HepG2 (cell line): ENCODE data around the gene TCF23. TPM values are rescaled to one million over a fixed set of nuclear protein-coding genes. Genes with fewer than 3 reads are reported as not detected.
A peak's percentile ranks its signal among the peaks of the same experiment; 100 is the strongest.

Experiments
- ASH2L ChIP-seq: fragments of 300-600, 200-600 bp; sonication (generic); IDR thresholded peaks from 2 replicates; pipeline ENCODE4 v1.7.0; 2017; ENCODE audit warnings: low read depth, mild to moderate bottlenecking, moderate library complexity, mixed read lengths, low read length; ENCODE audit not compliant: insufficient read length
- CC2D1A ChIP-seq: sonication (generic); formaldehyde crosslinking; IDR thresholded peaks from 2 replicates; pipeline ENCODE4 v1.8.1; 2023; ENCODE audit warnings: mild to moderate bottlenecking, missing genetic modification reagents
- HOXA3 ChIP-seq: sonication (generic); formaldehyde crosslinking; IDR thresholded peaks from 2 replicates; pipeline ENCODE4 v1.5.0; 2020; ENCODE audit warnings: missing genetic modification reagents
- NFE2L2 ChIP-seq: fragments of 150-350 bp; IDR thresholded peaks from 2 replicates; pipeline ENCODE4 v1.6.1; 2014; ENCODE audit warnings: low read length
- NONO ChIP-seq, 2 experiments: fragments of 450-650 bp in 1 of 2; sonication (generic) in 1 of 2; formaldehyde crosslinking in 1 of 2; IDR thresholded peaks in 1 of 2; conservative IDR thresholded peaks in 1 of 2; 2 replicates each; pipeline versions ENCODE4 v1.6.1 to v1.8.0; 2017 to 2022; ENCODE audit warnings: mild to moderate bottlenecking in 1 of 2, missing genetic modification reagents in 1 of 2, moderate library complexity in 1 of 2
- ZNF563 ChIP-seq: sonication (generic); formaldehyde crosslinking; IDR thresholded peaks from 2 replicates; pipeline ENCODE4 v1.8.0; 2022; ENCODE audit warnings: mild to moderate bottlenecking, moderate library complexity, missing genetic modification reagents
- ZNF607 ChIP-seq: sonication (generic); formaldehyde crosslinking; IDR thresholded peaks from 2 replicates; pipeline ENCODE4 v1.5.1; 2020; ENCODE audit warnings: missing genetic modification reagents, mild to moderate bottlenecking, borderline replicate concordance
- polyA plus RNA-seq, 8 experiments: library from polyadenylated mRNA; depleted of rRNA in 3 of 8; stranded (reverse) in 7 of 8; unstranded in 1 of 8; fragments of >200 nt; fragmentation: Illumina TruSeq in 4 of 8; extraction: Trizol in 4 of 8; gene quantifications; 2 replicates each; pipeline versions ENCODE4 v1.2.1 to v1.2.3, GENCODE V29; 2011 to 2016; ENCODE audit warnings: low read depth in 4 of 8, missing spikeins in 1 of 8, mixed read lengths in 1 of 8; ENCODE audit not compliant: insufficient read depth in 1 of 8
- total RNA-seq, 5 experiments: library from RNA; depleted of rRNA; stranded (reverse); fragments of >200 nt; fragmentation: Illumina TruSeq; extraction: Trizol; gene quantifications; 2 replicates each; pipeline ENCODE4 v1.2.3, GENCODE V29; 2016; ENCODE audit warnings: low read depth in 1 of 5
- TF ChIP-seq, protein P1 (sequence below): fragments of 450-650 bp; IDR thresholded peaks from 2 replicates; pipeline ENCODE4 v1.6.1; 2017
- TF ChIP-seq, protein P2 (sequence below): sonication (generic); formaldehyde crosslinking; IDR thresholded peaks from 2 replicates; pipeline ENCODE4 v1.8.1; 2023; ENCODE audit warnings: mild to moderate bottlenecking, missing genetic modification reagents
- TF ChIP-seq, protein P3 (sequence below): sonication (generic); formaldehyde crosslinking; IDR thresholded peaks from 2 replicates; pipeline ENCODE4 v1.8.0; 2022; ENCODE audit warnings: mild to moderate bottlenecking, missing genetic modification reagents, borderline replicate concordance
- TF ChIP-seq, protein P4 (sequence below): IDR thresholded peaks from 2 replicates; pipeline ENCODE4 v1.6.1; 2016; ENCODE audit warnings: missing compliant biosample characterization, missing genetic modification reagents, borderline replicate concordance
- TF ChIP-seq, protein P5 (sequence below): sonication (generic); formaldehyde crosslinking; IDR thresholded peaks from 2 replicates; pipeline ENCODE4 v1.4.0; 2020; ENCODE audit warnings: mild to moderate bottlenecking, missing genetic modification reagents
- TF ChIP-seq, protein P6 (sequence below): sonication (generic); formaldehyde crosslinking; IDR thresholded peaks from 2 replicates; pipeline ENCODE4 v1.4.0; 2020; ENCODE audit warnings: missing genetic modification reagents
- TF ChIP-seq, protein P7 (sequence below): sonication (generic); formaldehyde crosslinking; IDR thresholded peaks from 2 replicates; pipeline ENCODE4 v1.8.1; 2022; ENCODE audit warnings: mild to moderate bottlenecking, missing genetic modification reagents

The TCF23 gene
- total and polyA plus RNA-seq, 2 of the 13 experiments (the other 11 are each of a cell fraction or from before 2014, with no cell fraction given) = 0.02 to 1.4 TPM

DNA sequence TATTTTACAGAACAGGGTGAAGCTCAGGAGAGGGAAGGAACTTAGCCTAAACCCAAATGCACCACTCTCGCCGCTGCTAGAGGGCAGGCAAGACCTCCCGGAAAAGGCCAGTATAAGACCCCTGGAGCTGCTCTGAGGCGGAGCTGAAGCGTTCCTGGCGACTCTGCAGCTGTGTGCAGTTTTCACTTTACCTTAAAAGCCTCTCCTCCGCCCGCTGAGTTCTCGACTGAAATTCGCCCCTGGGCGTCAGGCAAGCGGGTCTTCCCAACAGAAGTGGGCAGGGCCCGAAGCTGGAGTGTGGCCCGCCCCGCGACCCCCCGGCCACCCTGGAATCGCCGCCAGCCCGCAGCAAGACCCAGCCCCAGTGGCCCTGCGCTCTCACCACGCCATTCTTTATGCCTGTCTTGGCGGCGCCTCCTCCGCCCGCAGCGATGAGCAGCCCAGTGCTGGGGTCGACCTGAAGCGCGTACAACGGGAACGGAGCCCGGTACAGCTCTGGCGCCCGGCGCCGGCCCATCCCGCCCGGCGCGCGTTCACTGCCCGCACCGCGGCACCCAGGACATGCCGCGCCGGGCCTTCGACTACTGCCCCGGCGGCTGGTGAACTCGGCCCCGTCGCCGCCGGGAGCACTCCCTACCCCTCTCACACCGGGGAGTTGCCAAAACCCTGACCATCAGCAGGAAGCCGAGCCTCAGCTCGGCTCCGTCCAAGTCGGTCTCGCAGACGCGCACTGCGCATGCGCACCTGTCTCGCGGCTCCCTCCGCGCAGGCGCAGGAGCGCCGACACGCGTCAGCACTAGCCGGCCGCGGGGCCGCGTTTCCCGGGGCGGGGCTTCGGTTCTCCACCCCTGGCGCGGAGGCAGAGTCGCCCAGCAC, 14.7 kb upstream of the TCF23 start, which contains the start of gene PREB (continued):
- TF ChIP-seq, protein P1, sequence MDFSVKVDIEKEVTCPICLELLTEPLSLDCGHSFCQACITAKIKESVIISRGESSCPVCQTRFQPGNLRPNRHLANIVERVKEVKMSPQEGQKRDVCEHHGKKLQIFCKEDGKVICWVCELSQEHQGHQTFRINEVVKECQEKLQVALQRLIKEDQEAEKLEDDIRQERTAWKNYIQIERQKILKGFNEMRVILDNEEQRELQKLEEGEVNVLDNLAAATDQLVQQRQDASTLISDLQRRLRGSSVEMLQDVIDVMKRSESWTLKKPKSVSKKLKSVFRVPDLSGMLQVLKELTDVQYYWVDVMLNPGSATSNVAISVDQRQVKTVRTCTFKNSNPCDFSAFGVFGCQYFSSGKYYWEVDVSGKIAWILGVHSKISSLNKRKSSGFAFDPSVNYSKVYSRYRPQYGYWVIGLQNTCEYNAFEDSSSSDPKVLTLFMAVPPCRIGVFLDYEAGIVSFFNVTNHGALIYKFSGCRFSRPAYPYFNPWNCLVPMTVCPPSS = no peak
- TF ChIP-seq ZNF607 (0 out of 2 replicates have a peak, but pooled peaks have one; percentile 86), NFE2L2 (no peak), ZNF563 (CRISPR knock-in tag) (peak; percentile 53), NONO (IDR thresholded peaks at IDR 0.05) (no peak), NONO (CRISPR knock-in tag; conservative IDR thresholded peaks at IDR 0.05) (peak; percentile 57; the same call in 1 of the 2 replicates), ASH2L (peak; percentile 83), HOXA3 (CRISPR knock-in tag) (peak; percentile 97), CC2D1A (CRISPR knock-in tag) (no peak)
- TF ChIP-seq, protein P2, sequence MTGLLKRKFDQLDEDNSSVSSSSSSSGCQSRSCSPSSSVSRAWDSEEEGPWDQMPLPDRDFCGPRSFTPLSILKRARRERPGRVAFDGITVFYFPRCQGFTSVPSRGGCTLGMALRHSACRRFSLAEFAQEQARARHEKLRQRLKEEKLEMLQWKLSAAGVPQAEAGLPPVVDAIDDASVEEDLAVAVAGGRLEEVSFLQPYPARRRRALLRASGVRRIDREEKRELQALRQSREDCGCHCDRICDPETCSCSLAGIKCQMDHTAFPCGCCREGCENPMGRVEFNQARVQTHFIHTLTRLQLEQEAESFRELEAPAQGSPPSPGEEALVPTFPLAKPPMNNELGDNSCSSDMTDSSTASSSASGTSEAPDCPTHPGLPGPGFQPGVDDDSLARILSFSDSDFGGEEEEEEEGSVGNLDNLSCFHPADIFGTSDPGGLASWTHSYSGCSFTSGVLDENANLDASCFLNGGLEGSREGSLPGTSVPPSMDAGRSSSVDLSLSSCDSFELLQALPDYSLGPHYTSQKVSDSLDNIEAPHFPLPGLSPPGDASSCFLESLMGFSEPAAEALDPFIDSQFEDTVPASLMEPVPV (CRISPR knock-in tag) = peak; percentile 81
- TF ChIP-seq, protein P3, sequence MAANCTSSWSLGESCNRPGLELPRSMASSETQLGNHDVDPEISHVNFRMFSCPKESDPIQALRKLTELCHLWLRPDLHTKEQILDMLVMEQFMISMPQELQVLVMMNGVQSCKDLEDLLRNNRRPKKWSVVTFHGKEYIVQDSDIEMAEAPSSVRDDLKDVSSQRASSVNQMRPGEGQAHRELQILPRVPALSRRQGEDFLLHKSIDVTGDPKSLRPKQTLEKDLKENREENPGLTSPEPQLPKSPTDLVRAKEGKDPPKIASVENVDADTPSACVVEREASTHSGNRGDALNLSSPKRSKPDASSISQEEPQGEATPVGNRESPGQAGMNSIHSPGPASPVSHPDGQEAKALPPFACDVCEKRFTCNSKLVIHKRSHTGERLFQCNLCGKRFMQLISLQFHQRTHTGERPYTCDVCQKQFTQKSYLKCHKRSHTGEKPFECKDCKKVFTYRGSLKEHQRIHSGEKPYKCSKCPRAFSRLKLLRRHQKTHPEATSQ (CRISPR knock-in tag) = peak; percentile 11; the same call in 1 of the 2 replicates
- TF ChIP-seq, protein P4, sequence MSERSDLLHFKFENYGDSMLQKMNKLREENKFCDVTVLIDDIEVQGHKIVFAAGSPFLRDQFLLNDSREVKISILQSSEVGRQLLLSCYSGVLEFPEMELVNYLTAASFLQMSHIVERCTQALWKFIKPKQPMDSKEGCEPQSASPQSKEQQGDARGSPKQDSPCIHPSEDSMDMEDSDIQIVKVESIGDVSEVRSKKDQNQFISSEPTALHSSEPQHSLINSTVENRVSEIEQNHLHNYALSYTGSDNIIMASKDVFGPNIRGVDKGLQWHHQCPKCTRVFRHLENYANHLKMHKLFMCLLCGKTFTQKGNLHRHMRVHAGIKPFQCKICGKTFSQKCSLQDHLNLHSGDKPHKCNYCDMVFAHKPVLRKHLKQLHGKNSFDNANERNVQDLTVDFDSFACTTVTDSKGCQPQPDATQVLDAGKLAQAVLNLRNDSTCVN (CRISPR knock-in tag) = peak; percentile 15; the same call in 1 of the 2 replicates
- TF ChIP-seq, protein P5, sequence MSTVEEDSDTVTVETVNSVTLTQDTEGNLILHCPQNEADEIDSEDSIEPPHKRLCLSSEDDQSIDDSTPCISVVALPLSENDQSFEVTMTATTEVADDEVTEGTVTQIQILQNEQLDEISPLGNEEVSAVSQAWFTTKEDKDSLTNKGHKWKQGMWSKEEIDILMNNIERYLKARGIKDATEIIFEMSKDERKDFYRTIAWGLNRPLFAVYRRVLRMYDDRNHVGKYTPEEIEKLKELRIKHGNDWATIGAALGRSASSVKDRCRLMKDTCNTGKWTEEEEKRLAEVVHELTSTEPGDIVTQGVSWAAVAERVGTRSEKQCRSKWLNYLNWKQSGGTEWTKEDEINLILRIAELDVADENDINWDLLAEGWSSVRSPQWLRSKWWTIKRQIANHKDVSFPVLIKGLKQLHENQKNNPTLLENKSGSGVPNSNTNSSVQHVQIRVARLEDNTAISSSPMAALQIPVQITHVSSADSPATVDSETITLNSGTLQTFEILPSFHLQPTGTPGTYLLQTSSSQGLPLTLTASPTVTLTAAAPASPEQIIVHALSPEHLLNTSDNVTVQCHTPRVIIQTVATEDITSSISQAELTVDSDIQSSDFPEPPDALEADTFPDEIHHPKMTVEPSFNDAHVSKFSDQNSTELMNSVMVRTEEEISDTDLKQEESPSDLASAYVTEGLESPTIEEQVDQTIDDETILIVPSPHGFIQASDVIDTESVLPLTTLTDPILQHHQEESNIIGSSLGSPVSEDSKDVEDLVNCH = 0 out of 2 replicates have a peak, but pooled peaks have one; percentile 27
- TF ChIP-seq, protein P6, sequence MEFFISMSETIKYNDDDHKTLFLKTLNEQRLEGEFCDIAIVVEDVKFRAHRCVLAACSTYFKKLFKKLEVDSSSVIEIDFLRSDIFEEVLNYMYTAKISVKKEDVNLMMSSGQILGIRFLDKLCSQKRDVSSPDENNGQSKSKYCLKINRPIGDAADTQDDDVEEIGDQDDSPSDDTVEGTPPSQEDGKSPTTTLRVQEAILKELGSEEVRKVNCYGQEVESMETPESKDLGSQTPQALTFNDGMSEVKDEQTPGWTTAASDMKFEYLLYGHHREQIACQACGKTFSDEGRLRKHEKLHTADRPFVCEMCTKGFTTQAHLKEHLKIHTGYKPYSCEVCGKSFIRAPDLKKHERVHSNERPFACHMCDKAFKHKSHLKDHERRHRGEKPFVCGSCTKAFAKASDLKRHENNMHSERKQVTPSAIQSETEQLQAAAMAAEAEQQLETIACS (CRISPR knock-in tag) = peak; percentile 52; the same call in 1 of the 2 replicates
- TF ChIP-seq, protein P7, sequence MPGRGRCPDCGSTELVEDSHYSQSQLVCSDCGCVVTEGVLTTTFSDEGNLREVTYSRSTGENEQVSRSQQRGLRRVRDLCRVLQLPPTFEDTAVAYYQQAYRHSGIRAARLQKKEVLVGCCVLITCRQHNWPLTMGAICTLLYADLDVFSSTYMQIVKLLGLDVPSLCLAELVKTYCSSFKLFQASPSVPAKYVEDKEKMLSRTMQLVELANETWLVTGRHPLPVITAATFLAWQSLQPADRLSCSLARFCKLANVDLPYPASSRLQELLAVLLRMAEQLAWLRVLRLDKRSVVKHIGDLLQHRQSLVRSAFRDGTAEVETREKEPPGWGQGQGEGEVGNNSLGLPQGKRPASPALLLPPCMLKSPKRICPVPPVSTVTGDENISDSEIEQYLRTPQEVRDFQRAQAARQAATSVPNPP (CRISPR knock-in tag) = peak; percentile 71; the same call in 1 of the 2 replicates
